RWPE1 (cell line): ENCODE results near the gene NECTIN1.

Experiments
- CTCF ChIA-PET: fragments of 350-600 bp; sonication (Branson Sonifier 250); formaldehyde crosslinking; extraction: SDS; loops from one replicate; lab custom pipeline; 2021; lab: Yijun Ruan, JAX
- POLR2A ChIA-PET: fragments of 400-600 bp; formaldehyde crosslinking; extraction: SDS; loops from one replicate; lab custom pipeline; 2020; ENCODE audit warnings: antibody characterized with exemption; ENCODE audit not compliant: low non-redundant PET; lab: Yijun Ruan, JAX
- DNase-seq: peaks from one replicate; pipeline ENCODE4 v3.0.0; 2012; ENCODE audit warnings: low spot score
- H3K27ac ChIP-seq: fragments of 450-650 bp; 2 replicates; pipeline ENCODE4 v1.5.1; 2017
- CTCF ChIP-seq: fragments of 450-650 bp; conservative IDR thresholded peaks from 2 replicates; pipeline ENCODE4 v1.5.1; 2017; ENCODE audit warnings: low read depth, mild to moderate bottlenecking

The NECTIN1 gene

GRCh38 chr11:119650251-119650650, 78.7 kb downstream of the NECTIN1 start:
- no peak for TF ChIP-seq CTCF
- CTCF ChIA-PET, result no interaction called here
- no peak overlapping the region for H3K27ac ChIP-seq
- POLR2A ChIA-PET, result no interaction called here
- DNase-seq, result no peak

- POLR2A ChIA-PET, result no interaction called here
- DNase-seq, result no peak
These were observed 81.7 kb downstream of the NECTIN1 start for GRCh38 chr11:119647254-119647653.

GRCh38 chr11:119645018-119645417, 84.0 kb downstream of the NECTIN1 start:
- TF ChIP-seq CTCF, result no peak
- ChIA-PET CTCF (interaction anchor here (0.6 kb wide), 1 partner anchor 31 kb away, joined by 3 read pairs; no protein-coding TSS in a partner anchor), POLR2A (no interaction called here)
- H3K27ac ChIP-seq, result no peak overlapping the region
- DNase-seq, result no peak

More at GRCh38 chr11:119647254-119647653, 81.7 kb downstream of the NECTIN1 start:
- TF ChIP-seq CTCF, result no peak
- H3K27ac ChIP-seq, result no peak overlapping the region
- CTCF ChIA-PET, result interaction anchor here (0.6 kb wide), 1 partner anchor 10 kb away, joined by 3 read pairs; no protein-coding TSS in a partner anchor

- no peak overlapping the region for H3K27ac ChIP-seq
- no peak for DNase-seq
- ChIA-PET POLR2A (no interaction called here), CTCF (interaction anchor here (0.6 to 1.3 kb wide), 2 partner anchors 30 to 85 kb away, joined by 3 to 4 read pairs; no protein-coding TSS in a partner anchor)
- no peak for TF ChIP-seq CTCF
These were observed 84.5 kb downstream of the NECTIN1 start for GRCh38 chr11:119644502-119644901.

- no peak for DNase-seq
- CTCF ChIA-PET, result interaction anchor here (0.7 to 1.3 kb wide), 2 partner anchors 86 to 1776 kb away, joined by 3 to 4 read pairs; no protein-coding TSS in a partner anchor
- POLR2A ChIA-PET, result no interaction called here
- no peak overlapping the region for H3K27ac ChIP-seq
- no peak for TF ChIP-seq CTCF
These were observed 85.1 kb downstream of the NECTIN1 start for GRCh38 chr11:119643876-119644225.

- H3K27ac ChIP-seq, result no peak overlapping the region
- POLR2A ChIA-PET, result no interaction called here
- CTCF ChIA-PET, result interaction anchor here (0.7 to 1.3 kb wide), 2 partner anchors 86 to 1775 kb away, joined by 3 to 4 read pairs; no protein-coding TSS in a partner anchor
These were observed 85.7 kb downstream of the NECTIN1 start for GRCh38 chr11:119643212-119643875.

More at GRCh38 chr11:119643212-119643875, 85.7 kb downstream of the NECTIN1 start:
- DNase-seq, result no peak
- no peak for TF ChIP-seq CTCF
